ENCODE data around the gene FGF12. TPM values are rescaled to one million over a fixed set of nuclear protein-coding genes. Genes with fewer than 3 reads are reported as not detected.

FGF12 gene
- total RNA-seq, 1 experiment from 2014 or later, result 0.51 TPM

DNA sequence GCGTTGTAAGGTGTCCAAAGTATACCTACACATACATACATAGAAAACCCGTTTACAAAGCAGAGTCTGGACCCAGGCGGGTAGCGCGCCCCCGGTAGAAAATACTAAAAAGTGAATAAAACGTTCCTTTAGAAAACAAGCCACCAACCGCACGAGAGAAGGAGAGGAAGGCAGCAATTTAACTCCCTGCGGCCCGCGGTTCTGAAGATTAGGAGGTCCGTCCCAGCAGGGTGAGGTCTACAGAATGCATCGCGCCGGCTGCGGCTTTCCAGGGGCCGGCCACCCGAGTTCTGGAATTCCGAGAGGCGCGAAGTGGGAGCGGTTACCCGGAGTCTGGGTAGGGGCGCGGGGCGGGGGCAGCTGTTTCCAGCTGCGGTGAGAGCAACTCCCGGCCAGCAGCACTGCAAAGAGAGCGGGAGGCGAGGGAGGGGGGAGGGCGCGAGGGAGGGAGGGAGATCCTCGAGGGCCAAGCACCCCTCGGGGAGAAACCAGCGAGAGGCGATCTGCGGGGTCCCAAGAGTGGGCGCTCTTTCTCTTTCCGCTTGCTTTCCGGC is 318.6 kb downstream of the FGF12 start:
- intact Hi-C loops (cut with micrococcal nuclease; ENCODE audit: unreplicated experiment) (no loop called here), in situ Hi-C loops (cut with HindIII; ENCODE audit: low pct_unique_long_range_greater_than_20kb, low sequenced_read_pairs) (no loop called here)
- POLR2A ChIA-PET, result no interaction called here
- Histone ChIP-seq H3K27me3 (ENCODE audit: control insufficient read depth, insufficient read depth, low read length) (no peaks in the 10 kb centered on the region), H3K4me3 (ENCODE audit: low read depth in 2 of 2, low read length in 2 of 2) (peak overlapping the region in 1 of 2 experiments; percentile 33; a peak in 2 of 4 replicates), H3K9me3 (ENCODE audit: control insufficient read depth, insufficient read depth, low read depth, low read length) (no peaks in the 10 kb centered on the region), H3K27ac (ENCODE audit: low read length) (no peak overlapping the region), H3K36me3 (ENCODE audit: control insufficient read depth, insufficient read depth, low read length) (no peaks in the 10 kb centered on the region), H3K4me1 (ENCODE audit: control insufficient read depth, insufficient read depth, low read length) (no peaks in the 10 kb centered on the region)
- no TSS peak for BruUV-seq (replicated peaks)
- CTCF ChIA-PET, result no interaction called here
- DNase-seq (ENCODE audit: low read depth, low spot score), result no peak
- ATAC-seq, result no peak
- TF ChIP-seq TCF7L2 (IDR thresholded peaks at IDR 0.05; ENCODE audit: low read depth, low read length) (no peak), POLR2AphosphoS5 (IDR thresholded peaks at IDR 0.05; ENCODE audit: low read depth, low read length) (no peak), SIN3A (IDR thresholded peaks at IDR 0.05; ENCODE audit: borderline replicate concordance, insufficient read depth, low read depth, low read length) (no peak)
- TF ChIP-seq, protein P1, sequence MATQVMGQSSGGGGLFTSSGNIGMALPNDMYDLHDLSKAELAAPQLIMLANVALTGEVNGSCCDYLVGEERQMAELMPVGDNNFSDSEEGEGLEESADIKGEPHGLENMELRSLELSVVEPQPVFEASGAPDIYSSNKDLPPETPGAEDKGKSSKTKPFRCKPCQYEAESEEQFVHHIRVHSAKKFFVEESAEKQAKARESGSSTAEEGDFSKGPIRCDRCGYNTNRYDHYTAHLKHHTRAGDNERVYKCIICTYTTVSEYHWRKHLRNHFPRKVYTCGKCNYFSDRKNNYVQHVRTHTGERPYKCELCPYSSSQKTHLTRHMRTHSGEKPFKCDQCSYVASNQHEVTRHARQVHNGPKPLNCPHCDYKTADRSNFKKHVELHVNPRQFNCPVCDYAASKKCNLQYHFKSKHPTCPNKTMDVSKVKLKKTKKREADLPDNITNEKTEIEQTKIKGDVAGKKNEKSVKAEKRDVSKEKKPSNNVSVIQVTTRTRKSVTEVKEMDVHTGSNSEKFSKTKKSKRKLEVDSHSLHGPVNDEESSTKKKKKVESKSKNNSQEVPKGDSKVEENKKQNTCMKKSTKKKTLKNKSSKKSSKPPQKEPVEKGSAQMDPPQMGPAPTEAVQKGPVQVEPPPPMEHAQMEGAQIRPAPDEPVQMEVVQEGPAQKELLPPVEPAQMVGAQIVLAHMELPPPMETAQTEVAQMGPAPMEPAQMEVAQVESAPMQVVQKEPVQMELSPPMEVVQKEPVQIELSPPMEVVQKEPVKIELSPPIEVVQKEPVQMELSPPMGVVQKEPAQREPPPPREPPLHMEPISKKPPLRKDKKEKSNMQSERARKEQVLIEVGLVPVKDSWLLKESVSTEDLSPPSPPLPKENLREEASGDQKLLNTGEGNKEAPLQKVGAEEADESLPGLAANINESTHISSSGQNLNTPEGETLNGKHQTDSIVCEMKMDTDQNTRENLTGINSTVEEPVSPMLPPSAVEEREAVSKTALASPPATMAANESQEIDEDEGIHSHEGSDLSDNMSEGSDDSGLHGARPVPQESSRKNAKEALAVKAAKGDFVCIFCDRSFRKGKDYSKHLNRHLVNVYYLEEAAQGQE (IDR thresholded peaks at IDR 0.05; ENCODE audit: insufficient read depth in 1 of 2, low read depth in 2 of 2, low read length in 1 of 2), result no peak
- TF ChIP-seq, protein P2, sequence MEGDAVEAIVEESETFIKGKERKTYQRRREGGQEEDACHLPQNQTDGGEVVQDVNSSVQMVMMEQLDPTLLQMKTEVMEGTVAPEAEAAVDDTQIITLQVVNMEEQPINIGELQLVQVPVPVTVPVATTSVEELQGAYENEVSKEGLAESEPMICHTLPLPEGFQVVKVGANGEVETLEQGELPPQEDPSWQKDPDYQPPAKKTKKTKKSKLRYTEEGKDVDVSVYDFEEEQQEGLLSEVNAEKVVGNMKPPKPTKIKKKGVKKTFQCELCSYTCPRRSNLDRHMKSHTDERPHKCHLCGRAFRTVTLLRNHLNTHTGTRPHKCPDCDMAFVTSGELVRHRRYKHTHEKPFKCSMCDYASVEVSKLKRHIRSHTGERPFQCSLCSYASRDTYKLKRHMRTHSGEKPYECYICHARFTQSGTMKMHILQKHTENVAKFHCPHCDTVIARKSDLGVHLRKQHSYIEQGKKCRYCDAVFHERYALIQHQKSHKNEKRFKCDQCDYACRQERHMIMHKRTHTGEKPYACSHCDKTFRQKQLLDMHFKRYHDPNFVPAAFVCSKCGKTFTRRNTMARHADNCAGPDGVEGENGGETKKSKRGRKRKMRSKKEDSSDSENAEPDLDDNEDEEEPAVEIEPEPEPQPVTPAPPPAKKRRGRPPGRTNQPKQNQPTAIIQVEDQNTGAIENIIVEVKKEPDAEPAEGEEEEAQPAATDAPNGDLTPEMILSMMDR (IDR thresholded peaks at IDR 0.05), result no peak

DNA sequence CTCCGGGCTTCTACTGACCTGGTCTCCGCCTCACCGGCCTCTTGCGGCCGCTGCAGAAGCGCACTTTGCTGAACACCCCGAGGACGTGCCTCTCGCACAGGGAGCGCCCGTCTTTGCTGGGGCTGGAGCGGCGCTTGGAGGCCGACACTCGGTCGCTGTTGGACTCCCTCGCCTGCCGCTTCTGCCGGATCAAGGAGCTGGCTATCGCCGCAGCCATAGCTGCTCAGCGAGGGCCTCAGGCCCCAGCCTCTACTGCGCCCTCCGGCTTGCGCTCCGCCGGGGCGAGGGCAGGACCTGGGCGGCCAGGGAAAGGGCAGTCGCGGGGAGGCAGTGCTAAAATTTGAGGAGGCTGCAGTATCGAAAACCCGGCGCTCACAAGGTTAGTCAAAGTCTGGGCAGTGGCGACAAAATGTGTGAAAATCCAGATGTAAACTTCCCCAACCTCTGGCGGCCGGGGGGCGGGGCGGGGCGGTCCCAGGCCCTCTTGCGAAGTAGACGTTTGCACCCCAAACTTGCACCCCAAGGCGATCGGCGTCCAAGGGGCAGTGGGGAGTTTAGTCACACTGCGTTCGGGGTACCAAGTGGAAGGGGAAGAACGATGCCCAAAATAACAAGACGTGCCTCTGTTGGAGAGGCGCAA is 319.2 kb downstream of the FGF12 start:
- POLR2A ChIA-PET, result no interaction called here
- Histone ChIP-seq H3K27ac (ENCODE audit: low read length) (no peak overlapping the region), H3K4me1 (ENCODE audit: control insufficient read depth, insufficient read depth, low read length) (no peaks in the 10 kb centered on the region), H3K27me3 (ENCODE audit: control insufficient read depth, insufficient read depth, low read length) (no peaks in the 10 kb centered on the region), H3K9me3 (ENCODE audit: control insufficient read depth, insufficient read depth, low read depth, low read length) (no peaks in the 10 kb centered on the region), H3K36me3 (ENCODE audit: control insufficient read depth, insufficient read depth, low read length) (no peaks in the 10 kb centered on the region), H3K4me3 (ENCODE audit: low read depth in 2 of 2, low read length in 2 of 2) (no peak overlapping the region)
- TF ChIP-seq TCF7L2 (IDR thresholded peaks at IDR 0.05; ENCODE audit: low read depth, low read length) (no peak), SIN3A (IDR thresholded peaks at IDR 0.05; ENCODE audit: borderline replicate concordance, insufficient read depth, low read depth, low read length) (no peak), POLR2AphosphoS5 (IDR thresholded peaks at IDR 0.05; ENCODE audit: low read depth, low read length) (no peak)
- TF ChIP-seq, protein P1 (IDR thresholded peaks at IDR 0.05; ENCODE audit: insufficient read depth in 1 of 2, low read depth in 2 of 2, low read length in 1 of 2), result no peak
- TF ChIP-seq, protein P2 (IDR thresholded peaks at IDR 0.05), result no peak
- CTCF ChIA-PET, result no interaction called here
- intact Hi-C loops (cut with micrococcal nuclease; ENCODE audit: unreplicated experiment), result no loop called here
- no peak for DNase-seq (ENCODE audit: low read depth, low spot score)
- BruUV-seq (replicated peaks), result no TSS peak
- in situ Hi-C loops (cut with HindIII; ENCODE audit: low pct_unique_long_range_greater_than_20kb, low sequenced_read_pairs), result no loop called here
- no peak for ATAC-seq

Measured in Panc1 (cell line).